GM12875 (cell line): ENCODE measurements around the gene TRIO.

Source experiments
- H3K4me3 ChIP-seq: one replicate; pipeline ENCODE4 v1.5.1; 2011; ENCODE audit warnings: low read depth, low read length, control low read depth
- CTCF ChIP-seq: IDR thresholded peaks from 2 replicates; pipeline ENCODE4 v1.5.1; 2011; ENCODE audit warnings: low read depth, mild to moderate bottlenecking, control low read depth, inconsistent platforms, low read length, moderate library complexity, borderline replicate concordance; ENCODE audit not compliant: insufficient read depth

TRIO gene

GRCh38 chr5:14277385-14278320, 134.5 kb downstream of the TRIO start:
- no peak for TF ChIP-seq CTCF
- peak overlapping the region; percentile 24 for H3K4me3 ChIP-seq

- H3K4me3 ChIP-seq, result no peak overlapping the region
- TF ChIP-seq CTCF, result no peak
Observed at GRCh38 chr5:14280294-14280854, 137.2 kb downstream of the TRIO start.

GRCh38 chr5:14281746-14282181, 138.6 kb downstream of the TRIO start:
- no peak overlapping the region for H3K4me3 ChIP-seq
- no peak for TF ChIP-seq CTCF

GRCh38 chr5:14283139-14283538, 140.0 kb downstream of the TRIO start:
- H3K4me3 ChIP-seq, result no peak overlapping the region
- no peak for TF ChIP-seq CTCF

GRCh38 chr5:14284392-14285148, 141.4 kb downstream of the TRIO start:
- TF ChIP-seq CTCF, result no peak
- no peak overlapping the region for H3K4me3 ChIP-seq

GRCh38 chr5:14286007-14286406, 142.9 kb downstream of the TRIO start:
- H3K4me3 ChIP-seq, result no peak overlapping the region
- no peak for TF ChIP-seq CTCF
